Epithelial cell of proximal tubule (primary cell): ENCODE results near the gene CLCA2. TPM values are rescaled to one million over a fixed set of nuclear protein-coding genes. Genes with fewer than 3 reads are reported as not detected.

Experiments
- DNase-seq: peaks from one replicate; pipeline ENCODE4 v3.0.0-alpha.2; 2011; ENCODE audit warnings: low read depth
- H3K4me3 ChIP-seq: 2 replicates; pipeline ENCODE4 v1.5.1; 2011; ENCODE audit warnings: low read depth, mild to moderate bottlenecking, low read length
- total RNA-seq: library from RNA; depleted of rRNA; stranded (reverse); fragments of >200 nt; gene quantifications from 2 replicates; pipeline ENCODE4 v1.2.3, GENCODE V29; 2015
- TF ChIP-seq, protein P1 (sequence below): conservative IDR thresholded peaks from 2 replicates; pipeline ENCODE4 v1.5.1; 2012; ENCODE audit warnings: low read depth, mild to moderate bottlenecking, low read length

CLCA2 gene
- total RNA-seq, 1 donor from 2014 or later: not detected

DNA sequence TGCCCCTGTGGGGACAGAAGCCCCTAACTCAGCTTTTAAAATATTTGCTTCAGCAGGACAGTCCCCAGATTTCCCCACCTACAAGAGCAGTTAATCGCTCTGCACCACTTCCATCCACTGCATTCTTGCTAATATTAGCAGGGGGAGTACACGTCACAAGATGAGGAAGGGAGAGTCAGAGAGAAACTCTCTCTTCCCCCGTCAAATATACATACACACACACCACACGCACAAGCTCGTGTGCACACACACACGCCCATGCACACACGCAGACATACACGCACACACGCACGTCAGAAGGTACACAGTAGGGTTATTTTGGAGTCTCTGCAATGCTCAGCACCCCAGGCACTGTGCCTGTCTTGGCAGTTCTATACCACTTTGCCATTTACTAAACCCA, 46.9 kb downstream of the CLCA2 start:
- H3K4me3 ChIP-seq: no peak overlapping the region
- TF ChIP-seq, protein P1, sequence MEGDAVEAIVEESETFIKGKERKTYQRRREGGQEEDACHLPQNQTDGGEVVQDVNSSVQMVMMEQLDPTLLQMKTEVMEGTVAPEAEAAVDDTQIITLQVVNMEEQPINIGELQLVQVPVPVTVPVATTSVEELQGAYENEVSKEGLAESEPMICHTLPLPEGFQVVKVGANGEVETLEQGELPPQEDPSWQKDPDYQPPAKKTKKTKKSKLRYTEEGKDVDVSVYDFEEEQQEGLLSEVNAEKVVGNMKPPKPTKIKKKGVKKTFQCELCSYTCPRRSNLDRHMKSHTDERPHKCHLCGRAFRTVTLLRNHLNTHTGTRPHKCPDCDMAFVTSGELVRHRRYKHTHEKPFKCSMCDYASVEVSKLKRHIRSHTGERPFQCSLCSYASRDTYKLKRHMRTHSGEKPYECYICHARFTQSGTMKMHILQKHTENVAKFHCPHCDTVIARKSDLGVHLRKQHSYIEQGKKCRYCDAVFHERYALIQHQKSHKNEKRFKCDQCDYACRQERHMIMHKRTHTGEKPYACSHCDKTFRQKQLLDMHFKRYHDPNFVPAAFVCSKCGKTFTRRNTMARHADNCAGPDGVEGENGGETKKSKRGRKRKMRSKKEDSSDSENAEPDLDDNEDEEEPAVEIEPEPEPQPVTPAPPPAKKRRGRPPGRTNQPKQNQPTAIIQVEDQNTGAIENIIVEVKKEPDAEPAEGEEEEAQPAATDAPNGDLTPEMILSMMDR: no peak
- DNase-seq: no peak

DNA sequence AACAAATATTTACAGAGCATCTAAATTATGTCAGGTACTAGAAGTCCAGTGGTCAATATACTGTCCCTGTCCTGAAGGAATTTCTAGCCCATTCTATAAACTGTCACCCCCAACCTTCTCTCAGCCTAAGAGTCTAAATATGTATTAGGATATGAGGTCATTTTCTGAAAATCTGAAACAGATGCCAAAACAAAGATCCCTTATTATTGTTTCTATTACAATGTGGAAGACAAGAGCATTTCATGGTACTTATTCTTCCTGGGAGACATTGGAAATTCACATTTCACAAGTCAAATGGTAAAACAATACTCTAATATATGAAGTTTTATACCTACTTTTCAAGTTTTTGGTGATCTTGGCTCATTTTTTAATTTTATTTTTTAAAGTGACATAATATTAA, 47.3 kb downstream of the CLCA2 start:
- DNase-seq: no peak
- TF ChIP-seq, protein P1: no peak
- no peak overlapping the region for H3K4me3 ChIP-seq

DNA sequence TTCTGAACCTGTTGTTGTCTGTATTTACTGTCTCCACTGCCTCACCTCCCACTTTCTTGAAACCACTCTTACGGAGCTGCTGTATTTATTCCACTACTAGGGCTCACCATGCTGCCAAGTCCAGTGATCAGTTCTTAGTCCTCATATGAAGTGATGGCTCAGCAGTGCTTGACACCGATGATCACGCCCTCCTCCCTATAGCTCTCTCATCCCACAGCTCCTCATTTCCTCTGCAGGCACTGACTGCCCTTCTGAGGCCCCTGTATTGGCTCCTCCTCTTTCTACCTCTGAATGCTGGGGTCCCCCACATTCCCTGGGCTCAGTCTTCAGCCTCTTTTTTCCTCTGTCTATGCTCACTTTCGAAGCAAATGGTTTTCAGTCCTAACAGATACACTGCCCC, 48.2 kb downstream of the CLCA2 start:
- TF ChIP-seq, protein P1: no peak
- no peak overlapping the region for H3K4me3 ChIP-seq
- no peak for DNase-seq

DNA sequence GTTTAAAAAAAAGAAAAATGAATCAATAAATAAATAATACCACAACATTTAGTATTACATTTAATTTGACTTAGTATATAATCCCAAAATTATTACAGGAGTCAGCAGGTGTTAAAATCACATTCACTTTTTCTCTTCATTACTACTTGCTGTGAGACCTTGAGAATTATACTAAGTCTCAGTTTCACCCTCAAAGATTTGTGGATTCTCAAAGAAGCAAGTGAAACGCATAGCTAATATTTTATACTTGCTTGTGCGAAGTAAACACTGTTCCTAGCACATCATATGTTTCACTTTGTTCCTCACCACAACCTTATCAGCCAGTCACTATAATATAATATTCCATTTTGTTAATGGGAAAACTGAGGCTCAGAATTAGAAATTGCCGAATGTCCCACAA, 48.8 kb downstream of the CLCA2 start:
- TF ChIP-seq, protein P1: no peak
- H3K4me3 ChIP-seq: no peak overlapping the region
- DNase-seq: no peak

DNA sequence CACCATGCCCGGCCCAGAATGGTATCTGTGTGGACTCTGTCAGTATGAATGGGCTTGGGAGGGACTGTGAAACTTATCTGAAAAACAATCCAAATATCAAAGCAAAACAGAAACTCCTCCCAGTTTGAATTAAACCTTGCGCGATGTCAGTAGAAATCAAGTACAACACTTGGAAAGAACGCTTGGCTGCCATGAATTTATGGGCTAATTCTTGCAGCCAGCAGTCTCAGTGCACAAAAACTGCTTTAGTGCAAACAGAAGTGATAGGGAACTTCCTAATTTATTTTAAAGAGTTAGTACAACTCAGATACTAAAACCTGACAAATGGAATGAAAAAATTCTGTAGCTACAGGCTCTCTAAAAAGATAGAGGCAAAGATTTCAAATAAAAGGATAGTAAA, 53.3 kb downstream of the CLCA2 start:
- no peak overlapping the region for H3K4me3 ChIP-seq
- no peak for DNase-seq
- TF ChIP-seq, protein P1: no peak

DNA sequence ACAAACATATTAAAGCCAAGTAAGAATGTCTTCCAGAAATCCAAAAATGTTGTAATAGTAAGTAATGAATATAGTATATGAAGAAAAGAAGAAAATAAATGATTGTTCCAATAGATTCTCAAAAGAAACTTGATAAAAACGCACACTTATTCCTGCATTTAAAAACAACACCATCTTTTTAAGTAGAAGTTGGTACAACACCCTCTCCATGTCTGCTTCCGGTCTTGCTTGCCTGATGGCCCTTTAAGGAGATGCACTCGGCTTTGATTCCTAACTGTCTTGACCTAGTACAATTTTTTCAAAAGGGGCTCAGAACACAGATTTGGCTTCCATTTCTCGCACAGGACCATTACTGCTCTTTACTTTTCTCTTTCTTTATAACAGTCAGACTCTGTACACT, 53.7 kb downstream of the CLCA2 start:
- H3K4me3 ChIP-seq: no peak overlapping the region
- TF ChIP-seq, protein P1: no peak
- DNase-seq: no peak

DNA sequence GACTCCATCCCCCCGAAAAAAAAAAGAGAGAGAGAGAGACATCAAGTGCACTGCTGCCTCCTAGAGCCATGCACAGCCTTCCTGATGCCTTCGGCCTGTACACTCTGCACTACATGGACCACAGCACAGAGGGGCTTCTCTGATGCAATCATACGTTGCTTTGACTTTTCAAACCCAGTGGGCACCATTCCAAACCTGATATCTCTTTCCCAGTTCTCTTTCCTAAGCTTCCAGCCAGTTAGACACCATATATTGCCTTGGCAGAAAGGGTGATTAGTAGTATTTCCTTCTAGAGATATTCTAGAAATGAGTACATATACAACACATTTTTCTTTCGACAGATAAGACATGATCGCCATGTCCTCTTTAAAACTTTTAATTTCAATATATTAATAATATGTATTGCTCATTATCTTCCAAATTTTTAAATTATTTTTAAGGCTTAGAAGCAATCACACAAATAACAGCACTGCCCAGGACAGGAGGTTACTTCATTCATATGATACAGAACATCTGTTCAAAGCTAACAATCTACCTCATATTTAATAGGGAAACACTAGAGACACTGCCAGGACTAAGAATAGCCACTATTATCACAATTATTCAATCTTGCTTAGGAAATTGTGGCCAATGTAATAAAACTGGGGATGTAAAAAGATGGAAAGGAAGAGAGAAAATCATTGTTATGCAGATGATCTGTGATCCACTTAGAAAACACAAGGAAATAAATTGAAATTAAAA, 54.6 kb downstream of the CLCA2 start:
- no peak for DNase-seq
- TF ChIP-seq, protein P1: no peak
- no peak overlapping the region for H3K4me3 ChIP-seq
